GM19438 (cell line): ENCODE data around the gene RAVER1.

Source experiments
- ATAC-seq: cut with Tn5 transposase; IDR thresholded peaks from one replicate; pipeline ENCODE4 v1.9.1; 2021; ENCODE audit warnings: low read depth; ENCODE audit not compliant: unreplicated experiment

The RAVER1 gene

DNA sequence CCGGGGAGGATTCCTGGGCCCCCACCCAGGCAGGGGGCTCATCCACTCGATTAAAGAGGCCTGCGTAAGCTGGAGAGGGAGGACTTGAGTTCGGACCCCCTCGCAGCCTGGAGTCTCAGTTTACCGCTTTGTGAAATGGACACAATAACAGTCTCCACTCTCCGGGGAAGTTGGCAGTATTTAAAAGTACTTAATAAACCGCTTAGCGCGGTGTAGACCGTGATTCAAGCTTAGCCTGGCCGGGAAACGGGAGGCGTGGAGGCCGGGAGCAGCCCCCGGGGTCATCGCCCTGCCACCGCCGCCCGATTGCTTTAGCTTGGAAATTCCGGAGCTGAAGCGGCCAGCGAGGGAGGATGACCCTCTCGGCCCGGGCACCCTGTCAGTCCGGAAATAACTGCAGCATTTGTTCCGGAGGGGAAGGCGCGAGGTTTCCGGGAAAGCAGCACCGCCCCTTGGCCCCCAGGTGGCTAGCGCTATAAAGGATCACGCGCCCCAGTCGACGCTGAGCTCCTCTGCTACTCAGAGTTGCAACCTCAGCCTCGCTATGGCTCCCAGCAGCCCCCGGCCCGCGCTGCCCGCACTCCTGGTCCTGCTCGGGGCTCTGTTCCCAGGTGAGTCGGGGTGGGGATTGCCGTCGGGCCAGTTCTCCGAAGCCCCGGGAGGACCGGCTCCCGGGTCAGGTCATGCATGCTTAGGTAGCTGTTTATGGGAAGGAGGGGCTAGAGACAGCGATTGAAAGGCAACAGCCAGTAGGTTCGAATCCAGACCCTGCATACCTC lies 62.5 kb downstream of the RAVER1 start, which contains the start of gene ICAM1:
ICAM1 (plus strand) TSS at position 505 of the 779 bp plus-strand sequence; CDS start at position 545, 40 bp downstream.
- ATAC-seq, result peak; percentile 50

DNA sequence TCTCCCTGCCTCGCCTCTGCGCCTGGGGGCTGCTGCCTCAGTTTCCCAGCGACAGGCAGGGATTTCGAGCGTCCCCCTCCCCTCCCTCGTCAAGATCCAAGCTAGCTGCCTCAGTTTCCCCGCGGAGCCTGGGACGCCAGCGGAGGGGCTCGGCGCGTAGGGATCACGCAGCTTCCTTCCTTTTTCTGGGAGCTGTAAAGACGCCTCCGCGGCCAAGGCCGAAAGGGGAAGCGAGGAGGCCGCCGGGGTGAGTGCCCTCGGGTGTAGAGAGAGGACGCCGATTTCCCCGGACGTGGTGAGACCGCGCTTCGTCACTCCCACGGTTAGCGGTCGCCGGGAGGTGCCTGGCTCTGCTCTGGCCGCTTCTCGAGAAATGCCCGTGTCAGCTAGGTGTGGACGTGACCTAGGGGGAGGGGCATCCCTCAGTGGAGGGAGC lies 63.1 kb downstream of the RAVER1 start:
- ATAC-seq, result peak; percentile 45

DNA sequence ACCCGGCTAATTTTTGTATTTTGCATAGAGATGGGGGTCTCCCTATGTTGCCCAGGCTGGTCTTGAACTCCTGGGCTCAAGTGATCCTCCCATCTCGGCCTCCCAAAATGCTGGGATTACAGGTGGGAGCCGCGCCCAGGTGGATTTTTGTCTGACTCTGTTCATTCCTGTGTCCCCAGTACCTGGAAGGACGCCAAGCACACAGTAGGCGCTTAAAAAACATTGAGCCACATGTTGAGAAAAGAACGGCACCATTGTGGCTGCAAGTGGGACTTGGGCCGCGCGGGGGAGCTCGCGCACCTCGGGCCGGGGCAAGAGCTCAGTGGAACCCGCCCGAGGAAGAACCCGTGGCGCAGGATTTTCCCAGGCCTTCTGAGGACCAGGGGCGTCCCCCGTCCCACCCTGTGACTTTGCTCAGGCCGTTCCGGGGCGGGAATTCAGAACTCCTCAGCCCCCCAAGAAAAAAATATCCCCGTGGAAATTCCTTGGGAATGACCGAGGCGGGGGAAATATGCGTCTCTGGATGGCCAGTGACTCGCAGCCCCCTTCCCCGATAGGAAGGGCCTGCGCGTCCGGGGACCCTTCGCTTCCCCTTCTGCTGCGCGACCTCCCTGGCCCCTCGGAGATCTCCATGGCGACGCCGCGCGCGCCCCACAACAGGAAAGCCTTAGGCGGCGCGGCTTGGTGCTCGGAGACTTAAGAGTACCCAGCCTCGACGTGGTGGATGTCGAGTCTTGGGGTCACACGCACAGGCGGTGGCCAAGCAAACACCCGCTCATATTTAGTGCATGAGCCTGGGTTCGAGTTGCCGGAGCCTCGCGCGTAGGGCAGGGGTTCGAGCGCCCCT lies 63.8 kb downstream of the RAVER1 start:
- ATAC-seq, result no peak

DNA sequence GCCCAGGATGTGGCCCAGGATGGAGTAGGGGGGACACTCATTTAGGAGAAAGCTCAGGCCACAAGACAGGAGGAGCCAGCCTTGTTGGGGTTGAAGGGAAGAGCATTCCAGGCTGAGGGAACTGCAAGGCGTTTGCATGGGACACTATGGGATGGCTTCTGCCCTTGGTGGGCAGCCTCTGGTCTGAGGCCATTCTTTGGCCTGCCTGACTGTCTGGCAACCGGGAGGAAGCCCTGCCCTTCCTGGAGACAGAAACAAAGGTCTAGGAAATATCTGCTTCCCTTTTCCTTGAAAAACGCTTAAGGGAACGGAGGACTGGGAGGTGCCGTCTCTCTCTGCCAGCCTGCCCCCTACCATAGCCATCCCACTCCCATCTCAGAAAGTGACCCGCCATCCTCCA lies 65.3 kb downstream of the RAVER1 start:
- ATAC-seq, result no peak

DNA sequence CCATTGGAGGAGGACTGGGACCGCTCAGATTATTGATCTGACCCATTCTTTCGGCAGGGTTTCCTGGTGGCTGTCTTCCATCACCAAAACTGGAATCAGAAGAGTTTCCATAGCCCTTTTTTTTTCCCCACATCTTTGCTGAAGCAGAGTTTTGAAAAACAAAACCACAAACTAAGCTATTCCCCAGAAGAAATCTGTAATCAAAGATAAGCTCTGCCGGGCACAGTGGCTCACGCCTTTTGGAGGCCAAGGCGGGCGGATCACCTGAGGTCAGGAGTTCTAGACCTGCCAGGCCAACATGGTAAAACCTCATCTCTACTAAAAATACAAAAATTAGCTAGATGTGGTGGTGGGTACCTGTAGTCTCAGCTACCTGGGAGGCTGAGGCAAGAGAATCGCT lies 66.6 kb downstream of the RAVER1 start:
- no peak for ATAC-seq
